Astrocyte of the spinal cord (primary cell): ENCODE measurements around the gene SMDT1.
A peak's percentile ranks its signal among the peaks of the same experiment; 100 is the strongest.

ENCODE experiments used
- DNase-seq: peaks from one replicate; pipeline ENCODE4 v3.0.0; 2011; ENCODE audit warnings: low read depth, low spot score
- H3K4me3 ChIP-seq: 2 replicates; pipeline ENCODE4 v1.5.1; 2011; ENCODE audit warnings: low read depth, mild to moderate bottlenecking, low read length, moderate library complexity
- CTCF ChIP-seq: IDR thresholded peaks from 2 replicates; pipeline ENCODE4 v1.5.1; 2012; ENCODE audit warnings: low read depth, mild to moderate bottlenecking, low read length, inconsistent platforms
- in situ Hi-C: cut with HindIII; loops from 2 replicates; pipeline ENCODE4 v1.10.0; 2017; ENCODE audit warnings: low sequenced_read_pairs

The SMDT1 gene

GRCh38 chr22:42076764-42077485, 2.6 kb upstream of the SMDT1 start:
- in situ Hi-C loops, result no loop called here
- TF ChIP-seq CTCF, result no peak
- no peak overlapping the region for H3K4me3 ChIP-seq
- DNase-seq, result no peak

- in situ Hi-C loops, result no loop called here
- TF ChIP-seq CTCF, result no peak
- no peak for DNase-seq
- no peak overlapping the region for H3K4me3 ChIP-seq
These were observed 1.9 kb upstream of the SMDT1 start for GRCh38 chr22:42077486-42078125.

DNA sequence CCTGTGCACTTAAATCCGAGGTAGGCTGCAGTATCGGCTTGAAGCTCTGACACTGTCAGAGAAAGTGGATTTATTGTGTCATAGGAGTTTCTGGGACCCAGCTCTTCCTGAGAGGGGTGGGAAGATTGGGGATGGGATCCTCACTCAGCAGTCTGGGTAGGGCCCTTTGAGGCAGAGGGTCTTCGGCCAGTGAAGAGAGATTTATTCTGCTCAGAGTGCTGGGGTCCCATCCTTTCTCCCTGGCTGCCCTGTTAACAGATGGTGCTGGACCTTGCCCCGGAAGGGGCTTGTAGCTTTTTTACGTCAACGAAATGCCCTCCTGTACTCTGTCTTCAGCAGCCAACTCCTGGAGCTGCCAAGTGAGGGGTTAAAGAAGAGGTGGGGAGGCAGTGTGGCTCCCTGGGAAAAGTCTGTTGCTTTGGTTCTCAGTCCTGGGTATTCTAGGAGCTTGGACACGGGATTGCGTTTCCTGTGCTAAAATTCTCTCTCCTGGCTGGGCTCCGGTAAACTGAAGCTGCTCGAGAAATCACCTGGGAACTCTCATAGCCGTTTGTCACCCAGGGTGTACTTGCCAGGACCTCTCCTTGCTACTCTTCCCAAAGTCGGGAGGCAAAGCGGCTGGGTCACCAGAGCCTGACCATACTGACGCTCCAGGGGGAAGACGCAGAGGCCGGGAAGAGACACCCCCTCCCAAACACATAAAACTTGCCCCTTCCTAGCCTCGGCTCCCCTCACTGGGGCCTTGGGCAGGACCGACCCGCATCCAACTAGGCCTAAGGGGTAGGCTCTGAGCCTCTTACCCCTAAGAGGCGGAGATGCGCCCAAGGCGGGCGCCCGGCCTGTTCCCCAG, 806 bp upstream of the SMDT1 start:
- in situ Hi-C loops, result no loop called here
- peak overlapping the region; percentile 32 for H3K4me3 ChIP-seq
- DNase-seq, result peak; percentile 7
- no peak for TF ChIP-seq CTCF

DNA sequence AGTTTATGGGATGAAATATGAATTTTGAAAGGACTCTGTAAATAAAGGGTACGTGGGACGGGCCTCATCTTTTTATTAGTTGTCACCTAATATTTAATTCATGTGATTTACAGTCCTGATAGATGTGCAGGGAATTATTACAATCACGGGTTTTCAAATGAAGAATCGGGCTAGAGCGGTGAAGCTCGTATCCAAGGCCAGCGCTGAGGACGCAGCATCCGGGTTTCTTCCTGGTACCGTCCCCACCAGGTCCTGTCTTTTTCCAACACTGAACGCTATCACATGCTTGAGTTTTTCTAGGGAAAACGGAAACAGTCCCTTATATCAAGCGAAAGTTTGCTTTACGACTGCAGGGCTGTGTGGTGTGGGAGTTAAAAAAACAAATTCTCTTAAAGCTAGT, 787 bp downstream of the SMDT1 start:
- in situ Hi-C loops, result no loop called here
- no peak for TF ChIP-seq CTCF
- peak overlapping the region; percentile 60 for H3K4me3 ChIP-seq
- peak; percentile 58 for DNase-seq

DNA sequence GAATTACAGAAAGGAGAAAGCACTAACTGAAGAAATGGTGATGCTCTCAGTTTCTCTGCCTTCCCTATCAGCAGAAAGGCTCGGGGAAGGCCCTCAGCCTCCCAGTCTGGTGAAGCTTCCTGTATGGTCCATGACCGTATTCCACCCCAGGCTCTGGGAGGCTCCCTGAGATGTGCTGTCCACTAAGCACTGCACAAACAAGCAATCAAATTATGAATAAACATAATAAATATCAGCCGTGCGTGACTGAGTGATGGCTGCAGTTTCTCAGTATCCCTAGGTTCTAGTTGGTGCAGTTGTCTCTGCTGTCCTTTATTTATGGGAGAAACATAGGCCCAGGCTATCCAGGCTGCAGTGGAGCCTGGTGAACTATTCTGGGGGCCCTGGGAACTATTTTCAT, 3.6 kb downstream of the SMDT1 start:
- no peak for DNase-seq
- no peak overlapping the region for H3K4me3 ChIP-seq
- in situ Hi-C loops, result no loop called here
- no peak for TF ChIP-seq CTCF

- TF ChIP-seq CTCF, result no peak
- no peak overlapping the region for H3K4me3 ChIP-seq
- in situ Hi-C loops, result no loop called here
- no peak for DNase-seq
These were observed 5.4 kb downstream of the SMDT1 start for GRCh38 chr22:42084874-42085273.
